Ovary (tissue), 9 donors: Measurements from ENCODE around the gene VSIG10L. TPM values are rescaled to one million over a fixed set of nuclear protein-coding genes. Genes with fewer than 3 reads are reported as not detected.

Source experiments
- DNase-seq, 5 donors: peaks; one replicate each; pipeline ENCODE4 v3.0.0-alpha.2; 2019 to 2020
- H3K27ac ChIP-seq, 2 donors: fragments of 200-600 bp; one replicate each; pipeline versions ENCODE4 v1.5.1 to v1.8.0; 2019 to 2022
- H3K27me3 ChIP-seq: fragments of 200-600 bp; one replicate; pipeline ENCODE4 v1.8.0; 2022
- H3K36me3 ChIP-seq: fragments of 200-600 bp; sonication (generic); one replicate; pipeline ENCODE4 v1.5.1; 2019
- H3K4me1 ChIP-seq: one replicate; pipeline ENCODE4 v1.8.1; 2013; ENCODE audit warnings: mild to moderate bottlenecking, moderate library complexity; ENCODE audit not compliant: insufficient read depth
- H3K4me3 ChIP-seq: fragments of 200-600 bp; sonication (generic); one replicate; pipeline ENCODE4 v1.5.1; 2017
- H3K9me3 ChIP-seq, 2 donors: fragments of 200-600 bp in 1 of 2; sonication (generic) in 1 of 2; one replicate each; pipeline versions ENCODE4 v1.5.1 to v1.8.1; 2013 to 2019; ENCODE audit warnings: mild to moderate bottlenecking in 1 of 2, moderate library complexity in 1 of 2
- CTCF ChIP-seq, 3 donors: fragments of 450-650 bp in 2 of 3; fragments of 200-600 bp in 1 of 3; IDR thresholded peaks; one replicate each; pipeline versions ENCODE4 v1.5.1 to v1.8.0; 2016 to 2022; ENCODE audit warnings: antibody characterized with exemption in 3 of 3, mild to moderate bottlenecking in 1 of 3
- EP300 ChIP-seq: sonication (generic); formaldehyde crosslinking; IDR thresholded peaks from one replicate; pipeline ENCODE4 v1.6.1; 2017; ENCODE audit warnings: antibody characterized with exemption
- POLR2A ChIP-seq: fragments of 450-650 bp; IDR thresholded peaks from one replicate; pipeline ENCODE4 v1.6.1; 2017; ENCODE audit warnings: antibody characterized with exemption, mild to moderate bottlenecking, moderate library complexity
- WGBS, 3 donors: extraction: QIAGEN DNeasy Blood & Tissue Kit in 1 of 3; methylation state at CpG; one replicate each; pipeline versions ENCODE4 v1.1.5 to v1.1.7; 2013 to 2017; 5-methylcytosine and 5-hydroxymethylcytosine counted together
- intact Hi-C, 4 donors: fragments of 100-400 bp; cut with DNase I; formaldehyde crosslinking; loops; one replicate each; pipeline versions ENCODE4 v1.11.0 to v1.15.1; 2022 to 2023
- polyA plus RNA-seq, 2 donors: library from polyadenylated mRNA; stranded (reverse); fragments of 200-250 nt in 1 of 2; fragments of 350-450 nt in 1 of 2; fragmentation: Illumina TruSeq in 1 of 2; extraction: RNeasy Lipid Tissue Mini Kit (QIAGEN cat#74804) in 1 of 2; gene quantifications; one replicate each; pipeline ENCODE4 v1.2.3, GENCODE V29; 2013 to 2014
- total RNA-seq, 7 donors: library from RNA; depleted of rRNA in 2 of 7; stranded (reverse); fragments of >200 nt in 2 of 7; fragmentation: NEBNext Ultra II Directional in 3 of 7; extraction: Animal tissue kit (Norgen Biotek cat#: 25700) in 3 of 7; gene quantifications; one replicate each; pipeline versions ENCODE4 v1.1.0 to v1.2.4, GENCODE V29; 2016 to 2023
- donor health status: DM: no; HTN: no; CAD: no; lungs with moderate emphysema.
- donor health status: DM: no; HTN: no; CAD: no.
- donor health status: Bipolar disorder and iron deficiency.
- donor health status: DM: yes; HTN: yes; CAD: no.
- donor health status: DM: no; HTN: no; CAD: no.
- donor health status: DM: yes; HTN: yes; CAD: no.

Gene VSIG10L
- total and polyA plus RNA-seq, 9 donors: 1.8 to 8.1 (median 5.4) TPM

- Histone ChIP-seq H3K4me1 (peaks cover 2% of the 10 kb centered on the region), H3K36me3 (no peaks in the 10 kb centered on the region), H3K4me3 (no peak overlapping the region), H3K27me3 (no peaks in the 10 kb centered on the region), H3K27ac (no peak overlapping the region), H3K9me3 (no peaks in the 10 kb centered on the region)
- no peak for DNase-seq
- TF ChIP-seq POLR2A (no peak), CTCF (IDR thresholded peaks at IDR 0.05) (no peak), EP300 (no peak)
- whole genome bisulfite sequencing, 3 donors: 22 to 38% (median 26%) methylated on average over 31 to 36 of the region's 36 CpGs
- intact Hi-C loops: no loop called here
Measured at GRCh38 chr19:51326216-51327065, 15.5 kb downstream of the VSIG10L start.

GRCh38 chr19:51325161-51325976 is 16.6 kb downstream of the VSIG10L start:
- intact Hi-C loops: no loop called here
- DNase-seq: no peak
- Histone ChIP-seq H3K36me3 (no peaks in the 10 kb centered on the region), H3K27ac (no peak overlapping the region), H3K4me1 (peaks cover 3% of the 10 kb centered on the region), H3K4me3 (no peak overlapping the region), H3K27me3 (no peaks in the 10 kb centered on the region), H3K9me3 (no peaks in the 10 kb centered on the region)
- TF ChIP-seq CTCF (IDR thresholded peaks at IDR 0.05): no peak
- WGBS, 3 donors: 68 to 73% (median 68%) methylated on average over 26 of the region's 26 CpGs

GRCh38 chr19:51324167-51324481 is 17.8 kb downstream of the VSIG10L start:
- H3K27me3 ChIP-seq: no peaks in the 10 kb centered on the region
- no peaks in the 10 kb centered on the region for H3K9me3 ChIP-seq
- H3K4me1 ChIP-seq: peaks cover 8% of the 10 kb centered on the region
- intact Hi-C loops: no loop called here
- no peak overlapping the region for H3K27ac ChIP-seq
- TF ChIP-seq CTCF (IDR thresholded peaks at IDR 0.05) (no peak), POLR2A (no peak), EP300 (no peak)
- DNase-seq: no peak
- 58 to 67% (median 62%) methylated on average over 6 of the region's 6 CpGs for WGBS, 3 donors
- no peak overlapping the region for H3K4me3 ChIP-seq
- H3K36me3 ChIP-seq: no peaks in the 10 kb centered on the region

GRCh38 chr19:51323481-51324166 is 18.3 kb downstream of the VSIG10L start:
- intact Hi-C loops: no loop called here
- 48 to 61% (median 61%) methylated on average over 29 of the region's 29 CpGs for WGBS, 3 donors
- Histone ChIP-seq H3K27ac (no peak overlapping the region), H3K27me3 (no peaks in the 10 kb centered on the region), H3K36me3 (no peaks in the 10 kb centered on the region), H3K9me3 (no peaks in the 10 kb centered on the region), H3K4me3 (no peak overlapping the region), H3K4me1 (peaks cover 8% of the 10 kb centered on the region)
- TF ChIP-seq POLR2A: no peak
- no peak for TF ChIP-seq CTCF (IDR thresholded peaks at IDR 0.05)
- TF ChIP-seq EP300: no peak
- no peak for DNase-seq
